Astrocyte (in vitro differentiated cells and primary cell): ENCODE results near the gene CD58. TPM values are rescaled to one million over a fixed set of nuclear protein-coding genes. Genes with fewer than 3 reads are reported as not detected.

Experiments
- DNase-seq: peaks from one replicate; pipeline ENCODE4 v3.0.0-alpha.2; 2010; ENCODE audit warnings: low read depth
- FAIRE-seq: peaks from 2 replicates; lab custom pipeline; 2011; peaks lifted over from hg19 to GRCh38; lab: Jason Lieb, UNC
- H2AFZ ChIP-seq: 2 replicates; pipeline ENCODE4 v1.6.0; 2012; ENCODE audit warnings: low read depth, low read length, inconsistent platforms
- H3K27ac ChIP-seq: 2 replicates; pipeline ENCODE4 v1.5.1; 2011; ENCODE audit warnings: low read depth, low read length, inconsistent platforms
- H3K27me3 ChIP-seq: 2 replicates; pipeline ENCODE4 v1.6.0; 2011; ENCODE audit warnings: low read length, inconsistent platforms; ENCODE audit not compliant: insufficient read depth
- H3K36me3 ChIP-seq: 2 replicates; pipeline ENCODE4 v1.5.1; 2011; ENCODE audit warnings: low read length, inconsistent platforms; ENCODE audit not compliant: insufficient read depth
- H3K4me1 ChIP-seq: 2 replicates; pipeline ENCODE4 v1.5.1; 2011; ENCODE audit warnings: low read length, inconsistent platforms; ENCODE audit not compliant: insufficient read depth
- H3K4me2 ChIP-seq: 2 replicates; pipeline ENCODE4 v1.6.0; 2012; ENCODE audit warnings: low read length, inconsistent platforms
- H3K4me3 ChIP-seq: 2 replicates; pipeline ENCODE4 v1.5.1; 2011; ENCODE audit warnings: low read depth, mild to moderate bottlenecking, low read length, inconsistent platforms; ENCODE audit not compliant: insufficient read depth
- H3K79me2 ChIP-seq: 2 replicates; pipeline ENCODE4 v1.6.0; 2012; ENCODE audit warnings: mild to moderate bottlenecking, low read length, inconsistent platforms; ENCODE audit not compliant: insufficient read depth
- H3K9ac ChIP-seq: 2 replicates; pipeline ENCODE4 v1.6.0; 2012; ENCODE audit warnings: mild to moderate bottlenecking, low read length, inconsistent platforms
- H3K9me3 ChIP-seq: 2 replicates; pipeline ENCODE4 v1.5.1; 2012; ENCODE audit warnings: low read depth, mild to moderate bottlenecking, low read length, inconsistent platforms; ENCODE audit not compliant: insufficient read depth
- H4K20me1 ChIP-seq: 2 replicates; pipeline ENCODE4 v1.6.0; 2012; ENCODE audit warnings: low read length, inconsistent platforms; ENCODE audit not compliant: insufficient read depth
- H3K27ac Mint-ChIP-seq: one replicate; pipeline ENCODE4 v1.8.0; 2021; ENCODE audit warnings: mild to moderate bottlenecking, mixed read lengths; ENCODE audit not compliant: unreplicated experiment
- H3K27me3 Mint-ChIP-seq: one replicate; pipeline ENCODE4 v1.8.0; 2021; ENCODE audit warnings: low read depth, mixed read lengths; ENCODE audit not compliant: unreplicated experiment
- H3K36me3 Mint-ChIP-seq: one replicate; pipeline ENCODE4 v1.8.0; 2021; ENCODE audit warnings: low read depth, mixed read lengths; ENCODE audit not compliant: unreplicated experiment
- H3K4me1 Mint-ChIP-seq: one replicate; pipeline ENCODE4 v1.8.0; 2021; ENCODE audit warnings: low read depth, mixed read lengths; ENCODE audit not compliant: unreplicated experiment
- H3K4me3 Mint-ChIP-seq: one replicate; pipeline ENCODE4 v1.8.0; 2021; ENCODE audit warnings: mild to moderate bottlenecking, moderate library complexity, mixed read lengths; ENCODE audit not compliant: unreplicated experiment
- H3K9me3 Mint-ChIP-seq: one replicate; pipeline ENCODE4 v1.8.0; 2021; ENCODE audit warnings: mild to moderate bottlenecking, mixed read lengths; ENCODE audit not compliant: unreplicated experiment
- EZH2 ChIP-seq: IDR thresholded peaks from 2 replicates; pipeline ENCODE4 v1.6.1; 2012; ENCODE audit warnings: mild to moderate bottlenecking, low read length, inconsistent platforms; ENCODE audit not compliant: insufficient read depth
- total RNA-seq: library from RNA; stranded (reverse); gene quantifications from 2 replicates; pipeline ENCODE4 v1.2.1, GENCODE V29; 2021
- TF ChIP-seq, protein P1 (sequence below): IDR thresholded peaks from 2 replicates; pipeline ENCODE4 v1.5.1; 2011; ENCODE audit warnings: low read depth, mild to moderate bottlenecking, inconsistent platforms, low read length, moderate library complexity; ENCODE audit not compliant: insufficient read depth

The CD58 gene
- total RNA-seq, 1 donor from 2014 or later, result 13.0 TPM

DNA sequence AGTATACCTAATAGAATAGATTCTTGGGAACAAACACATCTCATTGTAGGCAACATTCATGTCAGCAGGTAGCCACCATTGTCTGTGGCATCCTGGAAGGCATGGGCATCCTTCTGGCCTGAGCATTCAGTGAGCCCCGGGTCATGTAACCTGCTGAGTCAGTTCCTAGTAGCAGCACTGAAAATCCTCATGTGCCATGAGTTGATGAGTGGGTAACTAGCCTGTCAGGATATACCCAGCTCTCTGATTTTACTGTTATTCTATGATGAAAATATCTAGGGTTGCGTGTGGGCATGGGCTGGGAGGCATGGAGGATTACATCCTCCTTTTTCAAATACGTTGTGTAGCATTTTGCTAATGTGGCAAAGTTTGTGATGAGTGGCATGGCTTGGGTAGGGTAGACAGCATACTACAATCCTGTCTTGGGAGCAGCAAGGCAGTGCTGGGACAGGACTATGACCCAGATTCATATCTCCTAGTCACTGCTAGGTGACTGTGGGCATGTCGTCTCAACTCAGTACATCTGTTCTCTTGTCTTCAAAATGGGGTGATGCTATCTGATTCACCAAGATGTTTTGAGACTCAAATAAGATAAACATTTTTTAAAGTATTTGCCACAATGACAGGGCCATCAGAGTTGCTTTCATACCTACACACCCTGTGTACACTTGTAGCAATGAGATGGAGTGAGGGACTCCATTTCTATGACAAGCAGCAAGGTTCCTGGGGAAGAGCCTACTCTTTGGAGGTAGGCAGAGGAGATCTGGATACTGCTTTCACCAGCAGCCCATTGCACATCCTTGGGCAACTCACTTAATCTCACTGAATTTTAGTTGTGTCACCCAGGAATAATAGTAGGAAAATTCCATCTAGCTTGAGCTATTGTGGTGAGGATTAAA, 62.5 kb downstream of the CD58 start:
- no peaks in the 10 kb centered on the region for H3K36me3 ChIP-seq
- no peak overlapping the region for H3K27ac Mint-ChIP-seq
- no peak for DNase-seq
- no peak overlapping the region for H3K4me3 Mint-ChIP-seq
- H3K9me3 ChIP-seq, result no peaks in the 10 kb centered on the region
- no peaks in the 10 kb centered on the region for H3K79me2 ChIP-seq
- FAIRE-seq, result no peak
- no peak overlapping the region for H2AFZ ChIP-seq
- peak overlapping the region; percentile 91 for H3K27ac ChIP-seq
- no peak overlapping the region for H3K4me3 ChIP-seq
- H3K4me2 ChIP-seq, result peak overlapping the region; percentile 76
- peaks cover 10% of the 10 kb centered on the region for H3K36me3 Mint-ChIP-seq
- TF ChIP-seq EZH2, result no peak
- TF ChIP-seq, protein P1, sequence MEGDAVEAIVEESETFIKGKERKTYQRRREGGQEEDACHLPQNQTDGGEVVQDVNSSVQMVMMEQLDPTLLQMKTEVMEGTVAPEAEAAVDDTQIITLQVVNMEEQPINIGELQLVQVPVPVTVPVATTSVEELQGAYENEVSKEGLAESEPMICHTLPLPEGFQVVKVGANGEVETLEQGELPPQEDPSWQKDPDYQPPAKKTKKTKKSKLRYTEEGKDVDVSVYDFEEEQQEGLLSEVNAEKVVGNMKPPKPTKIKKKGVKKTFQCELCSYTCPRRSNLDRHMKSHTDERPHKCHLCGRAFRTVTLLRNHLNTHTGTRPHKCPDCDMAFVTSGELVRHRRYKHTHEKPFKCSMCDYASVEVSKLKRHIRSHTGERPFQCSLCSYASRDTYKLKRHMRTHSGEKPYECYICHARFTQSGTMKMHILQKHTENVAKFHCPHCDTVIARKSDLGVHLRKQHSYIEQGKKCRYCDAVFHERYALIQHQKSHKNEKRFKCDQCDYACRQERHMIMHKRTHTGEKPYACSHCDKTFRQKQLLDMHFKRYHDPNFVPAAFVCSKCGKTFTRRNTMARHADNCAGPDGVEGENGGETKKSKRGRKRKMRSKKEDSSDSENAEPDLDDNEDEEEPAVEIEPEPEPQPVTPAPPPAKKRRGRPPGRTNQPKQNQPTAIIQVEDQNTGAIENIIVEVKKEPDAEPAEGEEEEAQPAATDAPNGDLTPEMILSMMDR, result no peak
- H3K9me3 Mint-ChIP-seq, result peaks cover 5% of the 10 kb centered on the region
- no peaks in the 10 kb centered on the region for H3K27me3 ChIP-seq
- H4K20me1 ChIP-seq, result no peaks in the 10 kb centered on the region
- H3K4me1 ChIP-seq, result peaks cover 32% of the 10 kb centered on the region
- peak overlapping the region; percentile 64 for H3K9ac ChIP-seq
- no peaks in the 10 kb centered on the region for H3K27me3 Mint-ChIP-seq
- H3K4me1 Mint-ChIP-seq, result peaks cover 28% of the 10 kb centered on the region

DNA sequence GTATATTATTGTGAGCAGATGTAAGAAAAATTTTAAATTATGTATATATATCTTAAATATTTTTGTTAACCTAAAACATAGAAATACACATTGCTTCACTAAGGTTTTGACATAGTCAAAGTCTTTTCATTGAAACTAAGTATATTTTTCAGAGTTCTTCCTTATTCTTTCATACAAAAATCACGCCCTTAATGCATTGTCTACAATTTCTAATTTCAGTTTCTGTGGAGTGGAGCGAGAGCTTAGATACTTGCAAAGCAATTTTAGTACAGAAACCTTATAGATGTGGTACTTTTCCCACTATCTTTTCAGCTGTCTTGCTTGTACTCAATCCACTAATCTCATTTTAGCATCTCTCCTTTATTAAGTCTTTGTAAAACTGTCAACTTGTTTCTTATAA, 63.2 kb downstream of the CD58 start:
- no peak for TF ChIP-seq EZH2
- TF ChIP-seq, protein P1, result no peak
- no peaks in the 10 kb centered on the region for H3K27me3 ChIP-seq
- Mint-ChIP-seq H3K27me3 (no peaks in the 10 kb centered on the region), H3K27ac (no peak overlapping the region), H3K4me1 (peaks cover 28% of the 10 kb centered on the region), H3K4me3 (no peak overlapping the region), H3K9me3 (peaks cover 5% of the 10 kb centered on the region), H3K36me3 (peaks cover 5% of the 10 kb centered on the region)
- no peaks in the 10 kb centered on the region for H4K20me1 ChIP-seq
- H3K9me3 ChIP-seq, result no peaks in the 10 kb centered on the region
- H3K79me2 ChIP-seq, result no peaks in the 10 kb centered on the region
- no peak overlapping the region for H3K4me3 ChIP-seq
- peaks cover 32% of the 10 kb centered on the region for H3K4me1 ChIP-seq
- H3K36me3 ChIP-seq, result no peaks in the 10 kb centered on the region
- no peak overlapping the region for H3K9ac ChIP-seq
- DNase-seq (no peak), FAIRE-seq (no peak)
- no peak overlapping the region for H3K27ac ChIP-seq
- H3K4me2 ChIP-seq, result no peak overlapping the region
- no peak overlapping the region for H2AFZ ChIP-seq
